Choroid plexus epithelial cell (primary cell): ENCODE measurements around the gene SPOCD1.

ENCODE experiments used
- DNase-seq: peaks from one replicate; pipeline ENCODE4 v3.0.0-alpha.2; 2010; ENCODE audit warnings: low read depth
- H3K4me3 ChIP-seq: 2 replicates; pipeline ENCODE4 v1.5.1; 2011; ENCODE audit warnings: low read depth, mild to moderate bottlenecking, control low read depth, low read length, moderate library complexity
- CTCF ChIP-seq: conservative IDR thresholded peaks from 2 replicates; pipeline ENCODE4 v1.5.1; 2011; ENCODE audit warnings: low read depth, mild to moderate bottlenecking, control low read depth, inconsistent platforms, low read length, moderate library complexity

SPOCD1 gene

GRCh38 chr1:31791131-31791858 lies 24.5 kb downstream of the SPOCD1 start:
- DNase-seq: no peak
- TF ChIP-seq CTCF: no peak
- no peak overlapping the region for H3K4me3 ChIP-seq

- TF ChIP-seq CTCF: no peak
- DNase-seq: no peak
- no peak overlapping the region for H3K4me3 ChIP-seq
Measured at GRCh38 chr1:31790641-31791091, 25.2 kb downstream of the SPOCD1 start.

- no peak overlapping the region for H3K4me3 ChIP-seq
- no peak for DNase-seq
- no peak for TF ChIP-seq CTCF
Measured at GRCh38 chr1:31790140-31790539, 25.7 kb downstream of the SPOCD1 start.

GRCh38 chr1:31789259-31790065 lies 26.4 kb downstream of the SPOCD1 start:
- TF ChIP-seq CTCF: peak; percentile 89
- peak; percentile 90 for DNase-seq
- H3K4me3 ChIP-seq: peak overlapping the region; percentile 76

GRCh38 chr1:31788825-31789256 lies 27.0 kb downstream of the SPOCD1 start:
- peak; percentile 73 for DNase-seq

GRCh38 chr1:31788138-31788824 lies 27.5 kb downstream of the SPOCD1 start:
- TF ChIP-seq CTCF: no peak
- H3K4me3 ChIP-seq: peak overlapping the region; percentile 76
- peak; percentile 91 for DNase-seq

More at GRCh38 chr1:31788825-31789256, 27.0 kb downstream of the SPOCD1 start:
- TF ChIP-seq CTCF: no peak
- peak overlapping the region; percentile 76 for H3K4me3 ChIP-seq
